HG03457 (cell line): ENCODE results near the gene ARHGEF1.
"Not testable (repeated sequence)": the region's sequence is repeated elsewhere in the genome, so short reads cannot be mapped to it uniquely, and the experiment has no call there.

ENCODE experiments used
- ATAC-seq: cut with Tn5 transposase; IDR thresholded peaks from one replicate; pipeline ENCODE4 v1.9.1; 2021; ENCODE audit warnings: moderate number of reproducible peaks; ENCODE audit not compliant: unreplicated experiment

ARHGEF1 gene

DNA sequence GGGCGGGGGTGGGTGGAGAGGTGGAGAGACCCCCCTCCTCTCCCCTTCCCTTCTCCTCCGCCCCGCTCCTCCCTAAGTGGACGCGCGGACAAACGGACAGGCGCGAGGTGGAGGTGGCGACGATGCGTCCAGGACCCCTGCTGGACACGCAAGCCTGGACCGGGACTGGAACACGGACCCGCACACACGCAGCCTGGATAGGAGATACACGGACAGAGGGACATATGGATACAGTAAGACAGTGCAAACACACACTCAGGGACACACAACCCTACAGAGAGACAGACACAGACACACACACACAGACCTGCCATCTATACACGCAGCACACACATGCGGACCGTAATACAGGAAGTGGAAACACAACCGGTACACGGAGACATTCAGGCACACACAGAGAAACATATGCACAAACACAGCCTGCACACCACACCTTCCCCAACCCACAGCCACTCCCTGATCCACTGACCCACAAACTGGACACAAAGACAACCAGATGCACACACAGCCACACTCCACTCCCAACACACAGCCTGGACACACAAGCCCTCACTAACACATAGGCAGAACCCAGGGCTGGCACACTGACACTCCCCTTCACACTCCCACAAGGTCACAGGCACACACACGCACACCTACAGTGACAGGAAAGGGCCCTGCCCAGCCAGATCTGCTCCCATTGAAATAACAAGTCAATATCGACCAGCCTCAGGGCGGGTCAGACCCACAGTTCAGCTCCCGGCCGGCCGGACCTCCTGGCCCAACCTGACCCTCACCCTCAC, 46.0 kb downstream of the ARHGEF1 start:
- ATAC-seq = no peak

DNA sequence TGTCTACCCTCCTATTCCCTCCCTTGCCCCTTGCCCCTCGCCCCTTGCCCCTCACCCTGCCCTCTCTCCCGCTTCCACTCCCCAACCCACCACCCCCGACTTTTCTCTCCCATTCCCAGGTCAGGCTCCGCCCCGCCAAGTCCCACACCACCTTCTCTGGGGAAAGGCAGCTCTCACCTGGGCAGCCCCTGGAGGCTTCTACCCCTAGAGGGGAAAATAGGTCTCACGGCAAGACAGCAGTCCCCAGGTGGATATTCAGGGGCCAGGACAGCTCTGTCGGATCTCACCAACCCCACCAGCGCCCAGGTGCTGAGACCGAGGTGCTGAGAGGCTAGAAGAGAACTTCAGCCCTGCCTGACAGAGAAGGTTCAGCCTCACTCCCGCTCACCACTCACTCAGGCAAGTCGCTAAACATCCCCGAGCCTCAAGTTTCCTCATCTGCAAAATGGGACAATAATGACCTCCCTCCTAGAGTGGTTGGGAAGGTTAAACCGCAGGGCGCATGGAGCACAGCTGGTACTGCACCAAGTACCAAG, 46.6 kb downstream of the ARHGEF1 start:
- no peak for ATAC-seq

DNA sequence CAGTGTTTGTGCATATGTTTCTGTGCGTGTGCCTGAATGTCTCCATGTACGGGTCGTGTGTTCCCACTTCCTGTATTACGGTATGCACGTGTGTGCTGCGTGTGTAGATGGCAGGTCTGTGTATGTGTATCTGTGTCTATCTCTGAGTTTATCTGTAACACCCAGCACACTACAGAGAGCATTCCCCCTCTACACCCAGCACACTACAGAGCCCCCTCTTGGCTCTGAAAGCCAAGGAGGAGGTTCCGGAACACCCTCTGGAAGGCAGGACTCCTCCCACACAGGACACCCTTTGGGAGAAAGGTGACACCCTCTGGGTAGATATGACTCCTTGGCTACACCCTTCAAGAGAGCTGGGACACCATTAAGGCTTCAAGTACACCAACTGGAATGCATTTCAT, 47.3 kb downstream of the ARHGEF1 start:
- ATAC-seq = no peak

- no peak for ATAC-seq
Observed at GRCh38 chr19:41930926-41931592, 48.1 kb downstream of the ARHGEF1 start.

DNA sequence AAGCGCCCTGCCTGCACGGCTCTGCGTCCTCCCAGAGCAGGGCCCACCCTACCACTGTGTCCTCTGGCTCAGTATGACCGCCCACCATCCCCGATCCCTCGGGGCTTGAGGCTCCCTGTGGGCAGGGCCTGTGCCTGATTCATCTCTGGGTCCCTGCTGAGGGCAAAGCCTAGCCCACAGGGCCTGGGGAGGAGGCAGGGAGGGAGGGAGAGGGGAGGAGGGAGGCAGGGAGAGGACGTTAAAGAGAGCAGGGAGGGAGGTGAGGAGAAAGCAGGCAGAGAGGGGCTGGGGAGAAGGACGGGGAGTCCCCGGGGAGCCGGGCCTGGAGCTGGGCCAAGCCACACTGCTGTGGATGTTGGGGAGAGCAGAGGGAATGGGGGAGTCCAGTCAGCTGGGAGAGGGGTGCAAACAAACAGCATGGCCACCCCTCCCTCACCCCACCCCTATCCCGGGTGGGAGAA, 49.3 kb downstream of the ARHGEF1 start:
- ATAC-seq = no peak

DNA sequence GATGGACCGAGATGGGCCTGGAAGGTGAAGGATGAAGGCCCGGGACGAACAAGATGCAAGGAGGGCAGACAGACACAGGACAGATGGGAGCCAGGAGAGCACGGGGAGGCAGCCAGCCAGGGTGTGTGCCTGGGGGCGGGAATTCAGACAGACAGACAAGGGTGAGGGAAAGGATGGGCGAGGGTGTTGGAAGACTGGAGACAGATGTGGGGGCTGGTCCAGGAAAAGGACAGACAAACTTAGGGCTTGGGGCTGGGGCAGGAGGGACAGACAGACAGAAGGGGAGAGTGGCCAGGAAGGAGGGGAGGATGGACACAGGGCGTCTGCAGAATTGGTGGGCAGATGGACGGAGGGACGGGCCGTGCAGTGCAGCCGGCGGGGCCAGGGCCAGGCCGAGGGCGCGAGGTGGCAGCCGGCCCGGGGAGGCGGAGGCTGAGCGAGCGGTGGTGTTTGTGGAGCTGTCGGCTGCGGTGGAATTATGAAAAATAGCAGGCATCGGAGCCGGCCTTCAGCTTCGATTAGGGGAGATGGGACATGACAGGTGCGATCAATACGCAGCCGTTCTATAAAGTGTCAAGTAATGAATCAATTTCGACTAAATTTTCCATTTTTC, 49.8 kb downstream of the ARHGEF1 start:
- ATAC-seq = no peak

DNA sequence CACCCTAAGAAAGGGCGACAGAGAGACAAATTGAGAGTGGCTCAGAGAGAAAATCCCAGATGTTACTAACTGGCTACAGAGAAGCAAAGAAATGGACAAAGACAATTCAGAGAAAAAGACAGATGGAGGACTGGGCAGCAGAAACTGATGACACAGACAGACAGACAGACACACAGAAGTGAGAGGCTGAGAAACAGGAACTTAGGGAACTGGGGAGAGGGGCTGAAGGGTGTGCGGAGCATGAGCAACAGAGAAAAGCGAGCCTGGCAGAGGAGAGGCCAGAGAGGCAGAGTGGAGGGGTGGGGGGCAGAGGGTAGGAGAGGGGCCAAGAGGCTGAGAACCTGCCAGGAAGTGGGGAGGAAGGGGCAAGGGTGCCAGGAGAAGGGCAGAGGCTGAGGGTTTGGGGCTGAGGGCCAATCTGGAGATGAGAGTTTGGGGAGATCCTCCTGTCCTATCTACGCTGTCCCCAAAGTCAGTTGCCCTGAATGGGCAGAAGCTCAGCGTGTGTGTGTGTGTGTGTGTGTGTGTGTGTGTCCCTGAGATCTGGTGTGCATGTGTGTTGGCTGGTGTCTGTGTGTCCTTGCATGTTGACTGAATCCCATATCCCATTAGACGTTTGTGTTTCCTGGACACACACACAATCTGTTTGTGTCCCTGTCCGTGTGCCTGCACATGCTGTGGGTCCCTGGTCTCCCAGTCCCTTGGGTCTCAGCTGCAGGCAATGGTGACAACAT, 50.9 kb downstream of the ARHGEF1 start:
- ATAC-seq = no peak

GRCh38 chr19:41934849-41935374, 51.9 kb downstream of the ARHGEF1 start:
- no peak for ATAC-seq

- no peak for ATAC-seq
Observed at GRCh38 chr19:41935760-41936415, 52.9 kb downstream of the ARHGEF1 start.

DNA sequence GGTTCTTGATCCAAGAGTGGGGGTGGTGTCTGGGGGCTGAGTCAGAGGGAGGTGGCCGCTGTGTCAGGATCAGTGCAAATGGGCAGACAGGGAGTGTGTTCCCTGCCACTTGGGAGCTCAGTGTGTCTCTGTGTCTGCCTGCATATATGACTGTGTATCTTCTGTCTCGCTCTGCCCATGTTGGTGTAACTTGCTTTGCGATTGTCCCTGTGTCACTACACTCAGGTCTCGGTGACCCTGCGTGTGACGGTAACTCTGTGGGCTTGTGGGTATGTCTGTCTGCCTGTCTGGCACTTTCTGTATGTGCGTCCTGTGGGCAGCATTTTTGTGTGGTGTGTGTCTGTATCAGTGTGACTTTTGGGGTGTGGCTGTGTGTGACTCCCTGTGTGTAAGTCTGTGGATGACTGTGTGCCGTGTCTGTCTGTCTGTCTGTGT, 53.4 kb downstream of the ARHGEF1 start:
- ATAC-seq = no peak

GRCh38 chr19:41936961-41937360, 54.0 kb downstream of the ARHGEF1 start:
- ATAC-seq = no peak

- ATAC-seq = no peak
Observed at GRCh38 chr19:41937525-41938468, 54.8 kb downstream of the ARHGEF1 start.

- not testable (repeated sequence) for ATAC-seq
Observed at GRCh38 chr19:41939209-41939608, 56.2 kb downstream of the ARHGEF1 start.

DNA sequence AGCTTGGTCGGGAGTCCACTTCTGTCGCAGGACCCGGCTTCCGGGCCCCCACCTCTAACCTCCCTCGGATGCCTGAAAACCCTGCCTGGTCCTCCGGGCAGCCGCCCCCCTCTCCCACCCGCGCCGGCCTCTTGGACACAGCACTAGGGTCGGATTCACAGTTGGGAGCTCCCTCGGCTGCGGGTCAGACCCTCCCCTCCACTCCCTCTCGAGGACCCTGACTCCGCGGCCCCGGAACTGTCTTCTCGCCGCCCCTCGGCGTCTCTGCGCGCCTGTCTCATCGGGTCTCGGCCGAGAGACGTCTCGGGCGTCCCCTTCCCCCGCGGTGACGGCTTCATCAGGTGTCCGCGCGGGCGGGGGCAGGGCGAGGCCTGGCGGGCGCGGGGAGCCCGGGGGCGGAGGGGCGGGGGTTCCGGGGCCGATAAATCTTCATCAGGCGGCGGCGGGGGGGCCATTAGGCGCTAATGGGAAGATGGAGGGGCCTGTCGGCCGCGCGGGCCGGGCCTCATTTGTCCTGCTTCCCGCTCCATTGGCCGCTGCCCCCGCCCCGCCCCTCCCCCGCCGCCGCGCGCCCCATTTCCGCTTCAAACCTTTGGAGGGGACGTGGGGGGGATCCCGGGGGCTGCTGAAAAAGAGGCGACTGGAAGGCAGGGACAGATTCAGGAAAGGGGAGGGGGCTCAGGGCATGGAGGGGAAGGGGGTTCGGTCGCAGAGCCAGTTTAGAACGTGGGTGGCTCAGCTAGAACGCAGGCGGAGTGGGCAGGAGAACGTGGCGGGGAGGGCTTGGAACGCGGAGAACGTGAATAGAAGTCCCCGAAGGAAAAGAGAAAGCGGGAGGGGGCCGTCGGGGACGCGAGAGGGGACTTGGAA, 57.1 kb downstream of the ARHGEF1 start:
- no peak for ATAC-seq

GRCh38 chr19:41940731-41941409, 57.9 kb downstream of the ARHGEF1 start:
- ATAC-seq = no peak

DNA sequence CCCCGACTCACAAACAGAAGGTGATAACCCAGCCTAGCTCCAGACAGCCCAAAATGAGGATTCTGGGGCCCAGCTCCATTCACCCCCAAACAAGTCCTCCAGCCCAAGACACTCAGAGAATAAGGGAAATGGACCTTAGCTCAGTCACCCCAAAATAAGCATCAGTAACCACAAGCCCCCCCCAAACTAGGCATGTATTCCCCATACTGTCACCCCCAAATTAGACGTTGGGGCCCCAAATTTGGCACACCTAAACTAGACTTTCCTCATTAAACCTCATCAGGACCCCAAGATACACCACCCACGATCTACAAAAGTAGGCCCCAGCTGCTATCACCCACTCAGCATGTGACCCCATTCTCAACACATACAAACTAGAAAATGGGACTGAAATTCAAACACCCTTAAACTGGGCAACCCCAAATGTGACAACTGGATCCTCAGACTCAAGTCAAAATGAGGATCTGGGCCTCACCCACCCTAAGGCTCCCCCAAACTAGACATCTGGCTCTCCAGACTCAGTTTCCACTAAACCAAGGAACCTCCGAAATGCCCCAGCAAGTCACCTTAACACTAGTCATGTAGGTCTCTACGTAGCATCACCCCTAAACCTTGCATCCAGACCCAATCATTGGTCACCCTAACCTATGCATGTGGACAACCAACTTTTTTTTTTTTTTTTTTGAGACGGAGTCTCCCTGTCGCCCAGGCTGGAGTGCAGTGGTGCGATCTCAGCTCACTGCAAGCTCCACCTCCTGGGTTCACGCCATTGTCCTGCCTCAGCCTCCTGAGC, 58.6 kb downstream of the ARHGEF1 start:
- ATAC-seq = no peak

GRCh38 chr19:41944336-41944735, 61.4 kb downstream of the ARHGEF1 start:
- no peak for ATAC-seq
